WTC11 (cell line): ENCODE data around the gene RASSF1.

Experiments used
- ATF1 ChIP-seq: sonication (generic); formaldehyde crosslinking; IDR thresholded peaks from 2 replicates; pipeline ENCODE4 v1.8.1; 2023; ENCODE audit warnings: mild to moderate bottlenecking, moderate library complexity, missing genetic modification reagents
- ATF2 ChIP-seq: sonication (generic); formaldehyde crosslinking; IDR thresholded peaks from 2 replicates; pipeline ENCODE4 v1.8.1; 2022; ENCODE audit warnings: low read depth, missing genetic modification reagents, borderline replicate concordance
- ATF6 ChIP-seq: sonication (generic); formaldehyde crosslinking; IDR thresholded peaks from 2 replicates; pipeline ENCODE4 v1.8.1; 2023; ENCODE audit warnings: mild to moderate bottlenecking, missing genetic modification reagents
- CBFB ChIP-seq: sonication (generic); formaldehyde crosslinking; IDR thresholded peaks from 2 replicates; pipeline ENCODE4 v1.8.1; 2022; ENCODE audit warnings: mild to moderate bottlenecking, low read depth, missing genetic modification reagents
- CTCF ChIP-seq: fragments of 200-600 bp; IDR thresholded peaks from 2 replicates; pipeline ENCODE4 v1.8.0; 2022; ENCODE audit warnings: antibody characterized with exemption
- FOXP4 ChIP-seq: sonication (generic); formaldehyde crosslinking; IDR thresholded peaks from 2 replicates; pipeline ENCODE4 v1.8.0; 2022; ENCODE audit warnings: mild to moderate bottlenecking, missing genetic modification reagents
- GABPB1 ChIP-seq: sonication (generic); formaldehyde crosslinking; IDR thresholded peaks from 2 replicates; pipeline ENCODE4 v1.8.1; 2023; ENCODE audit warnings: mild to moderate bottlenecking, missing genetic modification reagents
- MAX ChIP-seq: sonication (generic); formaldehyde crosslinking; IDR thresholded peaks from 2 replicates; pipeline ENCODE4 v1.8.0; 2022; ENCODE audit warnings: mild to moderate bottlenecking, missing genetic modification reagents
- NFYB ChIP-seq: sonication (generic); formaldehyde crosslinking; conservative IDR thresholded peaks from 2 replicates; pipeline ENCODE4 v1.8.0; 2022; ENCODE audit warnings: low read depth, missing genetic modification reagents
- USF2 ChIP-seq: sonication (generic); formaldehyde crosslinking; IDR thresholded peaks from 2 replicates; pipeline ENCODE4 v1.8.1; 2023; ENCODE audit warnings: mild to moderate bottlenecking, missing genetic modification reagents, moderate library complexity
- ZNF281 ChIP-seq: sonication (generic); formaldehyde crosslinking; IDR thresholded peaks from 2 replicates; pipeline ENCODE4 v1.8.0; 2023; ENCODE audit warnings: mild to moderate bottlenecking, missing genetic modification reagents

- TF ChIP-seq CTCF = no peak
- no peak for TF ChIP-seq MAX
- no peak for TF ChIP-seq NFYB (CRISPR knock-in tag)
- no peak for TF ChIP-seq FOXP4
- no peak for TF ChIP-seq GABPB1
- no peak for TF ChIP-seq CBFB
- no peak for TF ChIP-seq ATF1
- TF ChIP-seq ZNF281 (CRISPR knock-in tag) = no peak
- TF ChIP-seq ATF2 (CRISPR knock-in tag) = no peak
- TF ChIP-seq USF2 = no peak
- TF ChIP-seq ATF6 (CRISPR knock-in tag) = no peak
Observed at GRCh38 chr3:50296721-50297383, 43.8 kb downstream of the RASSF1 start.
